ENCODE data around the gene HEATR3. TPM values are rescaled to one million over a fixed set of nuclear protein-coding genes. Genes with fewer than 3 reads are reported as not detected.

HEATR3 gene
- total and polyA plus RNA-seq, 2 of the 13 experiments (the other 11 are each of a cell fraction or from before 2014, with no cell fraction given) = 22.4 to 52.4 TPM

DNA sequence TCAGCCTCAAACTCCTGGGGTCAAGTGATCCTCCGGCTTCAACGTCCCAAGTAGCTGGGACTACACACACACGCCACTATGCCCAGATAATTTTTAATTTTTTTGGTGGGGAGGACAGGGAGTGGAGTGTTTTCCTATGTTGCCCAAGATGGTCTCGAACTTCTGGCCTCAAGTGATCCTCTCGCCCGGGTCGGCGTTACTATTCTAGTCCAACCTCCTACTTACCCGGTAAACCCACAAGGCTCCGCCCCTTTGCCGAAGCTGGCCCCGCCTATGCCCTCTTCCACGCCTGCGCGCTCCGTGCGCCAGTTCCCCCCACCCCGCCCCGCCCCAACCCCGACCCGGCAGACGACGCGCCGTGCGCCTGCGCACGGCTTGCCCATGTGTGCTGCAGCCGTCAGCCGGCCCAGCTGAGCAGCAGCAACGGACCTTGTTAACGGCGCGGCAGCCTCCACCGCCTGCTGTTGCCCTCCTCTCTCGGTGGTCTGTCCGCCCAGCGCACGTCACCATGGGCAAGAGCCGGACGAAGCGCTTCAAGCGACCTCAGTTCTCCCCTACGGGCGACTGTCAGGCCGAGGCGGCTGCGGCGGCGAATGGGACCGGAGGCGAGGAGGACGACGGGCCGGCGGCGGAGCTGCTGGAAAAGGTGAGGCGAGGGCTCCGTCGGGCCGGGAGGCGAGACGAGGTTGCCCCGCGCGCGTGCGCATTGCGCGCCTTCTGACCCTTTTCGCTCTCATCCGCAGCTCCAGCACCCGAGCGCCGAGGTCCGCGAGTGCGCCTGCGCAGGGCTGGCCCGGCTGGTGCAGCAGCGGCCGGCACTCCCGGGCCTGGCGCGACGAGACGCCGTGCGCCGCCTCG is at the start of gene HEATR3 (continued):
- TF ChIP-seq HNRNPK (IDR thresholded peaks at IDR 0.05; ENCODE audit: low read depth, low read length, poor library complexity, severe bottlenecking) (peak; percentile 70), SP140L (CRISPR knock-in tag; IDR thresholded peaks at IDR 0.05; ENCODE audit: borderline replicate concordance) (0 out of 2 replicates have a peak, but pooled peaks have one; percentile 51), YEATS2 (CRISPR knock-in tag; IDR thresholded peaks at IDR 0.05; ENCODE audit: borderline replicate concordance) (peak; percentile 76), CEBPB (IDR thresholded peaks at IDR 0.05; ENCODE audit: borderline replicate concordance, low read depth, low read length) (no peak), ZFAT (CRISPR knock-in tag; conservative IDR thresholded peaks at IDR 0.05) (no peak), ELF1 (CRISPR knock-in tag; IDR thresholded peaks at IDR 0.05) (peak; percentile 62), SP5 (CRISPR knock-in tag; IDR thresholded peaks at IDR 0.05; ENCODE audit: borderline replicate concordance, low read depth) (0 out of 2 replicates have a peak, but pooled peaks have one; percentile 10), ZNF225 (CRISPR knock-in tag; IDR thresholded peaks at IDR 0.05) (peak; percentile 81; the same call in 1 of the 2 replicates), KDM3A (CRISPR knock-in tag; IDR thresholded peaks at IDR 0.05; ENCODE audit: low read depth) (peak; percentile 29), LCORL (IDR thresholded peaks at IDR 0.05) (no peak), LCORL (CRISPR knock-in tag; IDR thresholded peaks at IDR 0.05) (peak; percentile 71), TBL1XR1 (IDR thresholded peaks at IDR 0.05; ENCODE audit: borderline replicate concordance, low read length, partially characterized antibody) (no peak), ZZZ3 (CRISPR knock-in tag; IDR thresholded peaks at IDR 0.05; ENCODE audit: borderline replicate concordance) (no peak; the same call in 1 of the 2 replicates), ZSCAN30 (CRISPR knock-in tag; IDR thresholded peaks at IDR 0.05) (no peak), ATRX (CRISPR knock-in tag; IDR thresholded peaks at IDR 0.05; ENCODE audit: borderline replicate concordance) (no peak), ZNF773 (CRISPR knock-in tag; IDR thresholded peaks at IDR 0.05; ENCODE audit: borderline replicate concordance) (peak; percentile 15; the same call in 1 of the 2 replicates)
- TF ChIP-seq, protein P1, sequence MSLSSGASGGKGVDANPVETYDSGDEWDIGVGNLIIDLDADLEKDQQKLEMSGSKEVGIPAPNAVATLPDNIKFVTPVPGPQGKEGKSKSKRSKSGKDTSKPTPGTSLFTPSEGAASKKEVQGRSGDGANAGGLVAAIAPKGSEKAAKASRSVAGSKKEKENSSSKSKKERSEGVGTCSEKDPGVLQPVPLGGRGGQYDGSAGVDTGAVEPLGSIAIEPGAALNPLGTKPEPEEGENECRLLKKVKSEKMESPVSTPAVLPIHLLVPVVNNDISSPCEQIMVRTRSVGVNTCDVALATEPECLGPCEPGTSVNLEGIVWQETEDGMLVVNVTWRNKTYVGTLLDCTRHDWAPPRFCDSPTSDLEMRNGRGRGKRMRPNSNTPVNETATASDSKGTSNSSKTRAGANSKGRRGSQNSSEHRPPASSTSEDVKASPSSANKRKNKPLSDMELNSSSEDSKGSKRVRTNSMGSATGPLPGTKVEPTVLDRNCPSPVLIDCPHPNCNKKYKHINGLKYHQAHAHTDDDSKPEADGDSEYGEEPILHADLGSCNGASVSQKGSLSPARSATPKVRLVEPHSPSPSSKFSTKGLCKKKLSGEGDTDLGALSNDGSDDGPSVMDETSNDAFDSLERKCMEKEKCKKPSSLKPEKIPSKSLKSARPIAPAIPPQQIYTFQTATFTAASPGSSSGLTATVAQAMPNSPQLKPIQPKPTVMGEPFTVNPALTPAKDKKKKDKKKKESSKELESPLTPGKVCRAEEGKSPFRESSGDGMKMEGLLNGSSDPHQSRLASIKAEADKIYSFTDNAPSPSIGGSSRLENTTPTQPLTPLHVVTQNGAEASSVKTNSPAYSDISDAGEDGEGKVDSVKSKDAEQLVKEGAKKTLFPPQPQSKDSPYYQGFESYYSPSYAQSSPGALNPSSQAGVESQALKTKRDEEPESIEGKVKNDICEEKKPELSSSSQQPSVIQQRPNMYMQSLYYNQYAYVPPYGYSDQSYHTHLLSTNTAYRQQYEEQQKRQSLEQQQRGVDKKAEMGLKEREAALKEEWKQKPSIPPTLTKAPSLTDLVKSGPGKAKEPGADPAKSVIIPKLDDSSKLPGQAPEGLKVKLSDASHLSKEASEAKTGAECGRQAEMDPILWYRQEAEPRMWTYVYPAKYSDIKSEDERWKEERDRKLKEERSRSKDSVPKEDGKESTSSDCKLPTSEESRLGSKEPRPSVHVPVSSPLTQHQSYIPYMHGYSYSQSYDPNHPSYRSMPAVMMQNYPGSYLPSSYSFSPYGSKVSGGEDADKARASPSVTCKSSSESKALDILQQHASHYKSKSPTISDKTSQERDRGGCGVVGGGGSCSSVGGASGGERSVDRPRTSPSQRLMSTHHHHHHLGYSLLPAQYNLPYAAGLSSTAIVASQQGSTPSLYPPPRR (CRISPR knock-in tag; IDR thresholded peaks at IDR 0.05; ENCODE audit: borderline replicate concordance) = 0 out of 2 replicates have a peak, but pooled peaks have one; percentile 12
- TF ChIP-seq, protein P2, sequence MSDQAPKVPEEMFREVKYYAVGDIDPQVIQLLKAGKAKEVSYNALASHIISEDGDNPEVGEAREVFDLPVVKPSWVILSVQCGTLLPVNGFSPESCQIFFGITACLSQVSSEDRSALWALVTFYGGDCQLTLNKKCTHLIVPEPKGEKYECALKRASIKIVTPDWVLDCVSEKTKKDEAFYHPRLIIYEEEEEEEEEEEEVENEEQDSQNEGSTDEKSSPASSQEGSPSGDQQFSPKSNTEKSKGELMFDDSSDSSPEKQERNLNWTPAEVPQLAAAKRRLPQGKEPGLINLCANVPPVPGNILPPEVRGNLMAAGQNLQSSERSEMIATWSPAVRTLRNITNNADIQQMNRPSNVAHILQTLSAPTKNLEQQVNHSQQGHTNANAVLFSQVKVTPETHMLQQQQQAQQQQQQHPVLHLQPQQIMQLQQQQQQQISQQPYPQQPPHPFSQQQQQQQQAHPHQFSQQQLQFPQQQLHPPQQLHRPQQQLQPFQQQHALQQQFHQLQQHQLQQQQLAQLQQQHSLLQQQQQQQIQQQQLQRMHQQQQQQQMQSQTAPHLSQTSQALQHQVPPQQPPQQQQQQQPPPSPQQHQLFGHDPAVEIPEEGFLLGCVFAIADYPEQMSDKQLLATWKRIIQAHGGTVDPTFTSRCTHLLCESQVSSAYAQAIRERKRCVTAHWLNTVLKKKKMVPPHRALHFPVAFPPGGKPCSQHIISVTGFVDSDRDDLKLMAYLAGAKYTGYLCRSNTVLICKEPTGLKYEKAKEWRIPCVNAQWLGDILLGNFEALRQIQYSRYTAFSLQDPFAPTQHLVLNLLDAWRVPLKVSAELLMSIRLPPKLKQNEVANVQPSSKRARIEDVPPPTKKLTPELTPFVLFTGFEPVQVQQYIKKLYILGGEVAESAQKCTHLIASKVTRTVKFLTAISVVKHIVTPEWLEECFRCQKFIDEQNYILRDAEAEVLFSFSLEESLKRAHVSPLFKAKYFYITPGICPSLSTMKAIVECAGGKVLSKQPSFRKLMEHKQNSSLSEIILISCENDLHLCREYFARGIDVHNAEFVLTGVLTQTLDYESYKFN (CRISPR knock-in tag; conservative IDR thresholded peaks at IDR 0.05) = 0 out of 2 replicates have a peak, but pooled peaks have one; percentile 6
- TF ChIP-seq, protein P3, sequence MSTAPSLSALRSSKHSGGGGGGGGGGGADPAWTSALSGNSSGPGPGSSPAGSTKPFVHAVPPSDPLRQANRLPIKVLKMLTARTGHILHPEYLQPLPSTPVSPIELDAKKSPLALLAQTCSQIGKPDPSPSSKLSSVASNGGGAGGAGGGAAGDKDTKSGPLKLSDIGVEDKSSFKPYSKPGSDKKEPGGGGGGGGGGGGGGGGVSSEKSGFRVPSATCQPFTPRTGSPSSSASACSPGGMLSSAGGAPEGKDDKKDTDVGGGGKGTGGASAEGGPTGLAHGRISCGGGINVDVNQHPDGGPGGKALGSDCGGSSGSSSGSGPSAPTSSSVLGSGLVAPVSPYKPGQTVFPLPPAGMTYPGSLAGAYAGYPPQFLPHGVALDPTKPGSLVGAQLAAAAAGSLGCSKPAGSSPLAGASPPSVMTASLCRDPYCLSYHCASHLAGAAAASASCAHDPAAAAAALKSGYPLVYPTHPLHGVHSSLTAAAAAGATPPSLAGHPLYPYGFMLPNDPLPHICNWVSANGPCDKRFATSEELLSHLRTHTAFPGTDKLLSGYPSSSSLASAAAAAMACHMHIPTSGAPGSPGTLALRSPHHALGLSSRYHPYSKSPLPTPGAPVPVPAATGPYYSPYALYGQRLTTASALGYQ (CRISPR knock-in tag; IDR thresholded peaks at IDR 0.05) = peak; percentile 82

Data from HepG2 (cell line).